Measurements from ENCODE around the gene DMD.

DNA sequence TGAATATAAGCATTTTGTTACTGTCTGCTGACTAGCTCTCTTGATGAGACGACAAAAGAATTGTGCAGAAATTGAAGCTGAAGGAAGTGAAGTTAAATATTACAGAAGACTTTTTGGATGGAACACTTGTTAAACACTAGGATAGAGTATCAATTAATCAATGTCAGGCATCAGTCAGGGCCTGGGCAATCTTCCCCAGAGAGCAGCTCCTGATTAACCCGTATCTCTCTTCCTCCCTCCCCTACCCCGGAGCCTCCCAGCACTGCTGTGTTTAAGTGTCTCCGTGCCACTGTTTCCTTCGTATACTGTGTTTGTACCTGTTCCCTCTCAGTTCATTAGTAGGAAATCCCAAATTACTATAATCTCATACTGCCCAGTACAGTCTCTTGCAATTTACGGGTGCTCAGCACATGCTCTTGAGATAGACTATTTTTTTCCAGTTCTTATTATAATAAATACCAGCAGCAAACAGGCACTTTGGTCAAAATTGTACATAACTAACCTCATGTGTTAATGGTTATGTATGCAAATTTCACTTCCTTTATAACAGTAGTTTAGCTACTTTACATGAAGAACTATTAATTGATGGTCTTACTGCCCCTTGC is 1373.8 kb downstream of the DMD start:
- TF ChIP-seq CTCF (IDR thresholded peaks at IDR 0.05; ENCODE audit: low read depth, low read length) (no peak), POLR2A (IDR thresholded peaks at IDR 0.05; ENCODE audit: extremely low read depth, insufficient read length) (no peak)
- TF ChIP-seq, protein P1, sequence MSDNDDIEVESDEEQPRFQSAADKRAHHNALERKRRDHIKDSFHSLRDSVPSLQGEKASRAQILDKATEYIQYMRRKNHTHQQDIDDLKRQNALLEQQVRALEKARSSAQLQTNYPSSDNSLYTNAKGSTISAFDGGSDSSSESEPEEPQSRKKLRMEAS (IDR thresholded peaks at IDR 0.05; ENCODE audit: low read depth, low read length) = no peak

Data from NB4 (cell line).